Glomerular visceral epithelial cell (primary cell): ENCODE data around the gene TNRC6B.
A peak's percentile ranks its signal among the peaks of the same experiment; 100 is the strongest.
"Not testable (repeated sequence)": the region's sequence is repeated elsewhere in the genome, so short reads cannot be mapped to it uniquely, and the experiment has no call there.

Experiments used
- DNase-seq: peaks from one replicate; pipeline ENCODE4 v3.0.0-alpha.2; 2016; ENCODE audit errors: extremely low spot score

The TNRC6B gene

GRCh38 chr22:40183029-40183581 lies 5.4 kb downstream of the TNRC6B start:
- peak; percentile 68 for DNase-seq

- DNase-seq, result not testable (repeated sequence)
These were observed 5.9 kb downstream of the TNRC6B start for GRCh38 chr22:40183603-40184002.

- DNase-seq, result no peak
These were observed 9.7 kb downstream of the TNRC6B start for GRCh38 chr22:40187389-40187788.

- DNase-seq, result no peak
These were observed 12.3 kb downstream of the TNRC6B start for GRCh38 chr22:40189997-40190396.

GRCh38 chr22:40190501-40190900 lies 12.8 kb downstream of the TNRC6B start:
- DNase-seq, result no peak

- no peak for DNase-seq
These were observed 16.0 kb downstream of the TNRC6B start for GRCh38 chr22:40193429-40194421.

- no peak for DNase-seq
These were observed 16.9 kb downstream of the TNRC6B start for GRCh38 chr22:40194656-40195055.

GRCh38 chr22:40196628-40197360 lies 19.1 kb downstream of the TNRC6B start:
- DNase-seq, result peak; percentile 85

GRCh38 chr22:40197421-40197820 lies 19.7 kb downstream of the TNRC6B start:
- DNase-seq, result peak; percentile 41

- no peak for DNase-seq
These were observed 21.0 kb downstream of the TNRC6B start for GRCh38 chr22:40198733-40199132.

- DNase-seq, result no peak
These were observed 21.5 kb downstream of the TNRC6B start for GRCh38 chr22:40199223-40199622.

- DNase-seq, result no peak
These were observed 22.1 kb downstream of the TNRC6B start for GRCh38 chr22:40199852-40200251.

- DNase-seq, result no peak
These were observed 23.2 kb downstream of the TNRC6B start for GRCh38 chr22:40200795-40201530.

- no peak for DNase-seq
These were observed 24.7 kb downstream of the TNRC6B start for GRCh38 chr22:40202225-40202944.

- no peak for DNase-seq
These were observed 25.8 kb downstream of the TNRC6B start for GRCh38 chr22:40203572-40203971.

- no peak for DNase-seq
These were observed 26.8 kb downstream of the TNRC6B start for GRCh38 chr22:40204321-40205116.

- no peak for DNase-seq
These were observed 28.8 kb downstream of the TNRC6B start for GRCh38 chr22:40206561-40206960.

GRCh38 chr22:40210818-40211217 lies 33.1 kb downstream of the TNRC6B start:
- DNase-seq, result no peak

GRCh38 chr22:40211476-40212054 lies 33.8 kb downstream of the TNRC6B start:
- no peak for DNase-seq

GRCh38 chr22:40212121-40212520 lies 34.4 kb downstream of the TNRC6B start:
- no peak for DNase-seq
